Measurements from ENCODE around the gene RFNG. TPM values are rescaled to one million over a fixed set of nuclear protein-coding genes. Genes with fewer than 3 reads are reported as not detected.

RFNG gene
- total RNA-seq, 1 donor from 2014 or later = 42.4 TPM

DNA sequence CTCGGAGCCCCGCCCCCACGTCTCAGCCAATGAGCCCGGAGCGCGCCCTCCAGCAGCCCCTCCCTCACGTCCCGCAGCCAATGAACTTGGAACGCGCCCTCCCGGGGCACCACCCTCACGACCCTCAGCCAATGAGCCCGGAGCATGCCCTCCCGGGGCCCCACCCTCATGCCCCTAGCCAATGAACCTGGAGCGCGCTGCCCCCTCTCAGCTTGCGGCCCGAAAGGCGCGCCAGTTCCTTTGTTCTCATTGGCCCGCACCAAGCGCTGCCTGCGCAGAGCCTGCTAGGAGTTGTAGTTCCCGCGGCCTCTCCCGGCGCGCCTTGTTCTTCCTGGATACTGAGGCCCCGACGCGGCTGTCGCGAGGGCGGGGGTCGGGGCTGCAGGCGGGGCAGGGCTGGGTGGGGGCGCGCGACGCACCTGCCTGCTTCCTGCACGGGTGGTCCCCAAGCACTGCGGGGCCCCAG is 28.6 kb downstream of the RFNG start, which contains the start of gene LRRC45:
Gene LRRC45 (plus strand): TSS at position 325 of the 466 bp plus-strand sequence. CDS start 339 bp downstream, outside the sequence.
- intact Hi-C loops (cut with DNase I) = no loop called here
- DNase-seq (ENCODE audit: low spot score) = peak; percentile 100
- peak; percentile 98 for ATAC-seq

GRCh38 chr17:82022310-82022980 is 29.2 kb downstream of the RFNG start, which contains the start of gene CENPX:
Gene CENPX (minus strand): TSS chr17:82022878. CDS start chr17:82022861, 17 bp downstream.
- no peak for ATAC-seq
- intact Hi-C loops (cut with DNase I) = no loop called here
- DNase-seq (ENCODE audit: low spot score) = no peak

DNA sequence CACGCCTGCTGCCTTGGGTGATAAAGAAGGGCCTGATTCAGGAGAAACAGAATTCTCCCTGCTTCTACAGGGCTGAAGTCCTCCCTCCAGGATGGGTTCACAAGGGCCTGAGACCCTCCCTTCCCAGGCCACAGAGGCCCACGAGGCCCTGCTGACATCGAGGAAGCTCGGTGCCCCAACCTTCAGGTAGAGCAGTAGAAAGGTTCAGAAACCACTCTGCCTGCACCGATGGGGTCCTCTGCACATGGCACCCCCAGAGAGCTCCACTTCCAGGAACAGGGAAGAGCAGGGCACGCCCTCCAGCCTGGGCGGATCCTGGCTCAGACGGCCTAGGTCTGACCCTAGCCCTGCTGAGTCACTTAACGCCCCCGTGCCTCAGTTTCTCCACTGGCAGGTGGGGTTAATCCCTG is 29.7 kb downstream of the RFNG start:
- intact Hi-C loops (cut with DNase I) = no loop called here
- DNase-seq (ENCODE audit: low spot score) (no peak), ATAC-seq (no peak)

DNA sequence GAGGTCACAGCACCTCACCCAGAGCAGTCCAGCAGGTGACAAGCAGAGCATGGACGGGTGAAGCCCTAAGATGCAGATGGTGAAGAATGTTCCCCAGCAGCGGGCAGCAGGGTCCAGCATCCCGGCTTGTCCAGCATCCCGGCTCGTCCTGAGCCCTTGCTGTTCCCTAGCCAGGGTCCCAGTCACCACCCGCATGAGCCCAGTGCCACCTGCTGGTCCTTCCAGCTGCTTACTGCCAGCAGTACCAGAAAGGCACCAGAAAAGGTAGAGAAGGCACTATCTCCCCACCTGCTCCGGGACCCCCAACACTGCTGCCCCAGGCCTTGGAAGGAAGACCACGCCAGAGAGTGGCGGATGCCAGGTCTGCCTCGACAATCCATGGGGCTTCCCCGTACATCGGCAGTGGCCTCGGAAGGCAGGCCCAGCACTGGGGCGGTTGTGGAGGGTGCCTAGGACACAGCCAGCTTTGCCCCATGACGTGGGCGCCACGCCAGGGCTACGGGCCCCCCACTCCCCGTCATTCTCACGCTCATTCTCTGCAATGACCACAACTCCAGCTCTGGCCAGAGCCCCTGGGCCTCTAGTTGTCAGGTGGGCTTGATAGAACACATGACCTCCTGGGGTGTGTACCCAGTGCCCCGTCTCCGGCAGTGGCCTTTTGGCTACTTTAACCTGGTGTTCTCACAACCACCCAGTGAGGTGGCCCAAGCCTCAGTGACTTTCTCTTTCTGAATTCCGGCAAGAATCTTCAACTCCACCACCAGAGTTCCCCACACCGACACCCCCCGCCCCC is 30.3 kb downstream of the RFNG start:
- DNase-seq (ENCODE audit: low spot score) (peak; percentile 85), ATAC-seq (peak; percentile 28)
- intact Hi-C loops (cut with DNase I) = no loop called here

- ATAC-seq = no peak
- intact Hi-C loops (cut with DNase I) = loop anchor here (1.0 kb wide), 1 partner anchor 61 kb away; no protein-coding TSS in a partner anchor
- no peak for DNase-seq (ENCODE audit: low spot score)
Observed at GRCh38 chr17:82020572-82021106, 31.0 kb downstream of the RFNG start.

DNA sequence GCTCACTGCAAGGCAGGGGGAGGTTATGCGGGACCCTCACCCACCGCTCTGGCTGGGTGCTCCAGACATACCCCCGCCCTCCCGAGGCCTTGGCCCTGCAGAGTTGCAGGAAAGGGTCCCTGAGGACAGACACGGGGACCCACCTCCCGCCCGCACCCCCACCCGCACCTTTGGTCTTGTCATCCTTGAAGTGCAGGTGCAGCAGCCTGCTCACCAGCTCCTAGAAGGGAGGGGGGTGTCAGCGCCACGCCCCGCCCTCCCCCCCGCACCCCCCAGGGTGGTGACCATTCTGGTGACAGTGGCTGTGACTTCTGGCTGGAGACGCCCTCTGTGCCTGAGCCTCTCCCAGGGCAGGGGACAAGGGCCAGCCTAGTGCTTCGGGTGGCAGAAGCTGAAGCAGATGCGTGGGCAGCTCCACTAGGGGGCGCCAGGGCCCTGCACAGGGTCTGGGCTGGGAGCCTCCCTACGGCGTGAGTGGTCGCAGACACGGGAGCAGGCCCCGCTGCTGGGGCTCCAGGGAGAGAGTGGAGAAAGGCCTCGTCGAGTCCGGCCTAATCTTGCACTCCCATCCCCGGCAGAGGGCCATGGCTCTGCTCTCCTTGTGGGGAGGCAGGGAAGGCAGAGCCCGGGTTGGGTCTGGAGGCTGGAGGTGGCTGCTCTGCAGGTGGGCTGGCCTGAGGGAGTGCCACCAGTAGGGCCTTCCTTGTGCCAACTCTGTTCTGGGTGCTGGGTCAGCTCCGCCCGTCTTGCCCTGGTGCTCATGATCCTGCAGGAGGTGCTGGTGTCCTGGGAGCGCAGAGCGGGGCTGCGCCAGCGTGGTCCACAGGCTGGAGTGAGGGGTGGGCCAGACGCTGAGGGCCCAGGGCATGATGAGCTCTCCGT is 31.7 kb downstream of the RFNG start:
- intact Hi-C loops (cut with DNase I) = loop anchor here (1.0 kb wide), 1 partner anchor 61 kb away; no protein-coding TSS in a partner anchor
- DNase-seq (ENCODE audit: low spot score) (no peak), ATAC-seq (no peak)

GRCh38 chr17:82018989-82019689 is 32.5 kb downstream of the RFNG start:
- DNase-seq (ENCODE audit: low spot score) (no peak), ATAC-seq (no peak)
- intact Hi-C loops (cut with DNase I) = no loop called here

DNA sequence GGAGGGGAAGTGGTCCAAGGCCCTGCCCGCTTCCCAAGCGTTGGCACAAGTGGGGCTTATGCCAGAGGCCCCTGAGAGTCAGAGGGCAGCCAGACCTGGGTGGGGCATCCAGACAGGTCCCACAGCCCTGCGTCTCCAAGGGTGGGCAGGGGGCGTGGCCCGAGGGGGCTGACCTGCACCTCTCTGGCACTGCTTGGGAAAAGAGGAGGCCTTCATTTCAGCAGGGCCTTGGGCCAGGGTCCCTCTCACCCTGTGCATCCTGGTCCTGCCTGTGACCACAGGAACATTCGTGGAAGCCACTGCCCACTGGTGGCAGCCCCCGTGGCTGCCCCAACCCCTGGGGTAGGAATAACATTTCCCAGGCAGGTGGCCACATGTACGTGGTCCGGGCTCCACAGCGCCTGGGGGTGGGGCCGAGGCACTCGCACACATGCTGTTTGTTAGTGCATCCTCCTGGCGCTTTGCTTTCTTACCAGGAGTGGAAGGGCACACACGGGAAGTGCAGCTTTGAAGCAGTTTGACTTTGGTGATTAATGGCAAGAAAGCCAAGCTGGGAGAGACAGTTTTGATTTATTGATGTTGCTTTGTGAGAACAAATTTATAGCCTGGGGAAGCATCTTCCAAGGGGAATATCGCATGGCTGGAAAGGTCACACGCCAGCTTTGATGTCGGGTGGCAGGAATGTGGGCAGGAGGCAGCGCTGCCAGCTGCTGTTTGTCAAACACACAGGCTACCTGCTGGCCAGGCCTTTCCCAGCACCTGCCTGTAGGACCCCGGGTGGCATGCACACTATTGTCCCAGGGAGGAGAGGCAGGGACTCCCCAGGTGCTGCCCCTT is 33.2 kb downstream of the RFNG start:
- DNase-seq (ENCODE audit: low spot score) (no peak), ATAC-seq (no peak)
- intact Hi-C loops (cut with DNase I) = no loop called here

GRCh38 chr17:82017612-82018151 is 33.9 kb downstream of the RFNG start:
- ATAC-seq (no peak), DNase-seq (ENCODE audit: low spot score) (no peak)
- intact Hi-C loops (cut with DNase I) = no loop called here

- ATAC-seq = no peak
- intact Hi-C loops (cut with DNase I) = no loop called here
- no peak for DNase-seq (ENCODE audit: low spot score)
Observed at GRCh38 chr17:82016875-82017459, 34.6 kb downstream of the RFNG start.

GRCh38 chr17:82016061-82016874 is 35.3 kb downstream of the RFNG start:
- intact Hi-C loops (cut with DNase I) = no loop called here

GRCh38 chr17:82015311-82015971 is 36.2 kb downstream of the RFNG start:
- intact Hi-C loops (cut with DNase I) = no loop called here
- no peak for ATAC-seq

More at GRCh38 chr17:82016061-82016874, 35.3 kb downstream of the RFNG start:
- no peak for ATAC-seq
- no peak for DNase-seq (ENCODE audit: low spot score)

GRCh38 chr17:82014971-82015310 is 36.7 kb downstream of the RFNG start:
- DNase-seq (ENCODE audit: low spot score) = no peak
- no peak for ATAC-seq
- intact Hi-C loops (cut with DNase I) = no loop called here

More at GRCh38 chr17:82015311-82015971, 36.2 kb downstream of the RFNG start:
- DNase-seq (ENCODE audit: low spot score) = no peak

DNA sequence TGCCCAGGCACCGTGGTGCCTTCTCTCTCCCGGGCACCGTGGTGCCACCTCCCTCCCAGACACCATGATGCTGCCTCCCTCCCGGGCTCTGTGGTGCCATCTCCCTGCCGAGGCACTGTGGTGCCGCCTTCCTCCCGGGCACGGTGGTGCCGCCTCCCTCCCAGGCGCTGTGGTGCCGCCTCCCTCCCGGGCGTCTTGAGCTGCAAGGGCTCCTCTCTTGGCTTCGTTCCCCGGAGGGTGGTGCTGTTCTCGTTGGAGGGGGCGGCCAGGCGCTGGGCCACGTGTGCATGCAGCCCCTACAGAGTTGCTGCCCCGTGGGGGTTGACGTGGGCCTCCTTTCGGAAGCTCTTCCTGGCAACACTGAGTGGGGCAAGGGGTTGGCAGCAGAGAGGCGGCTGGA is 37.2 kb downstream of the RFNG start:
- ATAC-seq (no peak), DNase-seq (ENCODE audit: low spot score) (no peak)
- intact Hi-C loops (cut with DNase I) = no loop called here

DNA sequence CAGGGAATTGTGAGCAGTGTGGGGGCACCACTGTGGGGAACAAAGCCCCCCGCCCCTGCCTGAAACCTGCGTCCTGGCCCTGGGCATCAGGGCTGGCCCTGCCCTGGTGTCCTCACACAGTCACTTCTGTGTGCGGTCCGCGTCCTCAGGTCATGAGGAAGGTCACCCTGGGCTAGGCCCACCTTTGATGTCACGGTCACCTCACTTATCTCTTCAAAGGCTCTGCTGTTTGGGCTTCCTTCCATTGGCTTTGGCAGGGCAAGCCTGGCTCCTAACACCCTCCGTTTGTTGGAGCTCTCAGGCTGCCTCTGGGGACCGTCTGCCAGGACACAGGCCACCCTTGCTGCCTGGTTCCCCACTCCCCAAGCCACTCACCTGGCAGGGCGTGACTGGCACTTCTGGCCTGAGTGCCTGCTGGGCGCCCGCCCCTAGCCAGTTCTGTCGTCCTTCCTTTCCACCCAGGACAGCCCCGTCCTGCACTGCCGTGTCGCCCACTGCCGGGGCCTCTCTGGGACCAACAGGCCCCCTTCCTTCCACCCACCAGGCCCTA is 37.8 kb downstream of the RFNG start:
- intact Hi-C loops (cut with DNase I) = no loop called here
- no peak for ATAC-seq

More for the DNA sequence above, 37.8 kb downstream of the RFNG start:
- no peak for DNase-seq (ENCODE audit: low spot score)
